GM12872 (cell line): ENCODE results near the gene METAP1.

ENCODE experiments used
- TF ChIP-seq, protein P1 (sequence below): IDR thresholded peaks from 3 replicates; pipeline ENCODE4 v1.5.1; 2011; ENCODE audit warnings: low read depth, mild to moderate bottlenecking, low read length, moderate library complexity; ENCODE audit not compliant: insufficient read depth

Gene METAP1

DNA sequence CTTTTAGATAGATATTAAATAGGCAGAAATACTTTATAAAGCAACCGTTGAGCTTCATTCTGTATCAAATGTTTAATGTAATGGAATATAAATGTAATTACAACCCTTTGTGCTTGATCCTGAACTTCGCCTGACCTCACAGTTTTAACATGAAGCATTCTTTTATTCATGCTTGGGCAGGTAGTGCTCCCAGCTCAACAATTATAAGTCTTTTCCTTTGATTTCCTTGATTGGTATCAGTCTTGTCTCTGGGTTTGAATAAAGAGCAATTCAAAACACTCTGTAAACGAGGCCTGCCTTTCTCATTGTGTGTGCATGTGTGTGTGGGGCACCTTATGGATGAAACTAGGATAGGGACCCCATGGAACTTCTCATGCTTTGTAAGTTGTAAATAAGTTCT lies 6.8 kb downstream of the METAP1 start:
- TF ChIP-seq, protein P1, sequence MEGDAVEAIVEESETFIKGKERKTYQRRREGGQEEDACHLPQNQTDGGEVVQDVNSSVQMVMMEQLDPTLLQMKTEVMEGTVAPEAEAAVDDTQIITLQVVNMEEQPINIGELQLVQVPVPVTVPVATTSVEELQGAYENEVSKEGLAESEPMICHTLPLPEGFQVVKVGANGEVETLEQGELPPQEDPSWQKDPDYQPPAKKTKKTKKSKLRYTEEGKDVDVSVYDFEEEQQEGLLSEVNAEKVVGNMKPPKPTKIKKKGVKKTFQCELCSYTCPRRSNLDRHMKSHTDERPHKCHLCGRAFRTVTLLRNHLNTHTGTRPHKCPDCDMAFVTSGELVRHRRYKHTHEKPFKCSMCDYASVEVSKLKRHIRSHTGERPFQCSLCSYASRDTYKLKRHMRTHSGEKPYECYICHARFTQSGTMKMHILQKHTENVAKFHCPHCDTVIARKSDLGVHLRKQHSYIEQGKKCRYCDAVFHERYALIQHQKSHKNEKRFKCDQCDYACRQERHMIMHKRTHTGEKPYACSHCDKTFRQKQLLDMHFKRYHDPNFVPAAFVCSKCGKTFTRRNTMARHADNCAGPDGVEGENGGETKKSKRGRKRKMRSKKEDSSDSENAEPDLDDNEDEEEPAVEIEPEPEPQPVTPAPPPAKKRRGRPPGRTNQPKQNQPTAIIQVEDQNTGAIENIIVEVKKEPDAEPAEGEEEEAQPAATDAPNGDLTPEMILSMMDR, result no peak

DNA sequence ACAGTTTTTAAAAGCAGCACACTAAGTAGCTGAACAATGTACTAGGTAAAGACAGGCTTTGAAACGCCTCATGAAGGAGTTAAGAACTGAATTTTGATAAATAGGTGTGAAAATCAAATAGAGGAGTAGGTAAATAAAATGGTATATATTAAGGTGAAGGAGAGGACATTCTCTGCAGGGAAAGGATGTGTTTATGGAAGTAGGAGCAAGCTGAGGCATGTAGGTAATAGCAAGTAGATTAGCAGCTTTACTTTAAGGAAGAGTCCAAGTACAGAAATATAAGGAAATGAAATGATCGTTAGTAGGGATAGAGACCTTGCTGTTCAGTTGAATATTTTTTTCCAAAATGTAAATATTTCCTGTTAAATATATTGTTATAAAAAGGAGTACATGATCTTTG lies 12.5 kb downstream of the METAP1 start:
- TF ChIP-seq, protein P1, result no peak

DNA sequence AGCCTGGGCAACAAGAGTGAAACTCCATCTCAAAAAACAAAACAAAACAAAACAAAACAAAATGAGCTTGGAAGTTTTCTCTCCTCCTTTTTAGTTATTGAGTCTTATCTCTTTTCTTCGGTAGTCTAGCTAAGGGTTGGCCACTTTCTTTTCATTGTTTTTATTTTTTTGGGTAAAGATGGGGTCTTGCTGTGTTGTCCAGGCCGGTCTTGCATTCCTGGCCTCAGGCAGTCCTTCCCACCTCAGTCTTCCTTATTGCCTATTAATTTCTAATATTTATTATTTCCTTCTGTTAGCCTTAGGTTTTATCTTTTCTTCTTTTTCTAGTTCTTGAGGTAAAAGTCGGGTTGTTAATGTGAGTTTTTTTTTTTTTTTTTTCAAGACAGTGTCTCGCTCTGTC lies 16.4 kb downstream of the METAP1 start:
- TF ChIP-seq, protein P1, result no peak

DNA sequence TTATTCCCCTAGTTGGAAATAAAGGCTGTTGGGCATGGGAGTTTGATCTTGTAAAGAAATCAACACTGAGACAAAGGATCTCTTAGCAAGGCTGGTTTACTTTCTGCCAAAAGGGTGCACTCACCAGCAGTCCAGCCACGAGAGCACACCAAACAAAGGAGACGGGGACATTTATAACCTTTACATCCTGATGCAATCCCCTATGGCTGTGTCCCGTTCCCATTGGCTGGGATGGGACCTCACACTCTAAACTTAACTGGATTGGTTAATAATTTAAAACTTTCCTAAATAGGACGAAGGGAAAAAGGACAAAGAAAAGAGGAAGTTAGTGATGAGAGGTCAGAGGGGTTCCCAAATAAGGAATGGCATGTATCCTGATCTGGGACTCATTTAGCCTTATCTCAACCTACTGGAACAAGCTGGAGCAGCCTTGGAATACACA lies 17.9 kb downstream of the METAP1 start:
- TF ChIP-seq, protein P1, result no peak

DNA sequence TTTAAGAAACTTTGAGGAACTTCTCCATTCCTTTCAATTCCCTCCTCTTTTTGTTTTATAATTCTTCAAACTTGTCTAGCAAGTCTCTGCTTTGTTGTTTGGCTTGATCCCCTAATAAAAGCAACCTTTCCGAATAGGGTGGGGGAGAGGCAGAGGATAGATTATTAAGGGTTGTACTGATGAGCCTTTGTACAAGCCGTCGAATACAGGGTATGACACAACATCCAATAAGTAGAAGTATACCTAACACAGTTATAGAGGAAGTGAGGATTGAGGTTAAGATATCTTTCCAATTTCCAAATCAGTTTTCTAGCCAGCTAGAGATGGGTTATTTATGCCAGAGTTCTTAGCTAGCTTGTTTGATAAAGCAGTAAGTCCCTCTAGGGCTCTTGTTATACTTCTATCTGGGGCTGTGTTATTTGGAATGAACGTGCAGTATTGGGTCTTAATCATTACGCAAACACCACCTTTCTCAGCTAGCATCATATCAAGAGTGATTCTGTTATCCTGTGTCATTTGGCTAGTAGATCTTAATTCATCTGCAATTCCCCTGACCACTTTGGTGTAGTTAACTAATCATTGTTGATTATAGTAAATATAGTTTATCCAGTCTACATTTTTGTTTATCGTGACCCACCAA lies 18.5 kb downstream of the METAP1 start:
- TF ChIP-seq, protein P1, result no peak

DNA sequence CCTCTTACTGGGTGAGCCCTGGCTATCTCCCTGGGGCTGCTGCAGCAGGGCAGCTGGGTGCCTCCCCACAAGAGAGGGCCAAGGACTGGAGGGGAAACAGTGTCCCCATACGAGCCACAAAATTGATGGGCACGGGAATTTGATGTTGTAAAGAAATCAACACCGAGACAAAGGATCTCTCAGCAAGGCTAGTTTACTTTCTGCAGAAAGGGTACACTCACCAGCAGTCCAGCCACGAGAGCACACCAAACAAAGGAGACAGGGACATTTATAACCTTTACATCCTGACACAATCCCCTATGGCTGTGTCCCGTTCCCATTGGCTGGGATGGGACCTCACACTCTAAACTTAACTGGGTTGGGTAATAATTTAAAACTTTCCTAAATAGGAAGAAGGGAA lies 25.9 kb downstream of the METAP1 start:
- TF ChIP-seq, protein P1, result no peak

DNA sequence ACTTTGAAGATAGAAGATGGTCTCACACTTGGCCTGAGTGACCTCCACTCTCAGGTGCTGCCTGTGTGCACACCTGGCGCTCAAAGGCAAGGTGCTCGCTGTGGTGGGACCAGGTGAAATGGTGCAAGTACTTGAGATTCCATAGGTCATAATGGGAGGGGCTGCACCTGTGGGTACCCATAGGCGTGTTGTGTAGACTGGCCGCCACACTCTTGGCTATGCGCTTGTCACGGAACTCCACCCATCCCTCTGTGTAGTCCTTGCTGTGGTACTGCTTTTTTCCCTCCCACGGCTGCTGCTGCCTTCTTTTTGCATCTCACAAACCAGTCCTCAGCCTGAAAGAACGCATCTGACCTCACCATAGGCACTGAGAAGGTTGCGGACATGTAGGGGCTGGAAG lies 27.0 kb downstream of the METAP1 start:
- TF ChIP-seq, protein P1, result no peak
